CD8-positive, alpha-beta memory T cell (primary cell): Measurements from ENCODE around the gene SPATC1L. TPM values are rescaled to one million over a fixed set of nuclear protein-coding genes. Genes with fewer than 3 reads are reported as not detected.
"Not testable (repeated sequence)": the region's sequence is repeated elsewhere in the genome, so short reads cannot be mapped to it uniquely, and the experiment has no call there.

Experiments
- CTCF ChIA-PET: fragments of 350-600 bp; sonication (Branson Sonifier 250); formaldehyde crosslinking; loops from one replicate; lab custom pipeline; 2021; ENCODE audit warnings: antibody characterized with exemption; lab: Charles Lee
- POLR2A ChIA-PET: fragments of 350-600 bp; sonication (Branson Sonifier 250); formaldehyde crosslinking; loops from one replicate; lab custom pipeline; 2021; ENCODE audit warnings: antibody characterized with exemption; lab: Charles Lee
- DNase-seq, 5 donors: peaks; one replicate each; pipeline versions ENCODE4 v3.0.0 to v3.0.0-alpha.2; 2020 to 2022; ENCODE audit warnings: mixed read lengths in 1 of 5
- H3K27ac ChIP-seq: one replicate; pipeline ENCODE4 v1.7.0; 2013; ENCODE audit warnings: low read depth, mild to moderate bottlenecking, low read length, moderate library complexity
- H3K27me3 ChIP-seq: 2 replicates; pipeline ENCODE4 v1.7.0; 2013; ENCODE audit warnings: low read length, mild to moderate bottlenecking; ENCODE audit not compliant: insufficient read depth, poor library complexity, severe bottlenecking
- H3K36me3 ChIP-seq: 2 replicates; pipeline ENCODE4 v1.7.0; 2013; ENCODE audit warnings: mild to moderate bottlenecking, low read length, moderate library complexity; ENCODE audit not compliant: insufficient read depth
- H3K4me1 ChIP-seq: 2 replicates; pipeline ENCODE4 v1.7.0; 2013; ENCODE audit warnings: mild to moderate bottlenecking, low read length, moderate library complexity; ENCODE audit not compliant: insufficient read depth
- H3K4me3 ChIP-seq: 2 replicates; pipeline ENCODE4 v1.7.0; 2013; ENCODE audit warnings: mild to moderate bottlenecking, low read length
- H3K9me3 ChIP-seq: 2 replicates; pipeline ENCODE4 v1.7.0; 2013; ENCODE audit warnings: mild to moderate bottlenecking, low read length
- H3K27ac Mint-ChIP-seq, 8 donors: one replicate each; pipeline ENCODE4 v1.8.0; 2020 to 2021; ENCODE audit warnings: mixed read lengths in 8 of 8, mild to moderate bottlenecking in 6 of 8, inconsistent platforms in 3 of 8, moderate library complexity in 3 of 8
- H3K27me3 Mint-ChIP-seq, 2 donors: one replicate each; pipeline ENCODE4 v1.8.0; 2020 to 2021; ENCODE audit warnings: mixed read lengths in 2 of 2, mild to moderate bottlenecking in 1 of 2, moderate library complexity in 1 of 2
- H3K36me3 Mint-ChIP-seq, 3 donors: one replicate each; pipeline ENCODE4 v1.8.0; 2020 to 2021; ENCODE audit warnings: mixed read lengths in 3 of 3, inconsistent platforms in 1 of 3, mild to moderate bottlenecking in 1 of 3
- H3K4me1 Mint-ChIP-seq, 3 donors: one replicate each; pipeline ENCODE4 v1.8.0; 2020 to 2021; ENCODE audit warnings: mixed read lengths in 3 of 3, inconsistent platforms in 1 of 3, mild to moderate bottlenecking in 1 of 3
- H3K4me3 Mint-ChIP-seq, 7 donors: one replicate each; pipeline ENCODE4 v1.8.0; 2020 to 2021; ENCODE audit warnings: mixed read lengths in 7 of 7, mild to moderate bottlenecking in 6 of 7, moderate library complexity in 4 of 7, inconsistent platforms in 2 of 7
- H3K9me3 Mint-ChIP-seq, 5 donors: one replicate each; pipeline ENCODE4 v1.8.0; 2020 to 2022; ENCODE audit warnings: mixed read lengths in 5 of 5, mild to moderate bottlenecking in 3 of 5, moderate library complexity in 2 of 5, inconsistent platforms in 1 of 5
- polyA plus RNA-seq: library from polyadenylated mRNA; unstranded; fragments of 300-500 nt; fragmentation: Illumina TruSeq; gene quantifications from one replicate; pipeline ENCODE4 v1.2.3, GENCODE V29; 2021
- total RNA-seq, 2 experiments: library from RNA; stranded (reverse); gene quantifications; one replicate each; pipeline ENCODE4 v1.2.3, GENCODE V29; 2021

Gene SPATC1L
- total and polyA plus RNA-seq, 3 experiments from 2014 or later, result 5.0 to 10.7 (median 5.0) TPM

DNA sequence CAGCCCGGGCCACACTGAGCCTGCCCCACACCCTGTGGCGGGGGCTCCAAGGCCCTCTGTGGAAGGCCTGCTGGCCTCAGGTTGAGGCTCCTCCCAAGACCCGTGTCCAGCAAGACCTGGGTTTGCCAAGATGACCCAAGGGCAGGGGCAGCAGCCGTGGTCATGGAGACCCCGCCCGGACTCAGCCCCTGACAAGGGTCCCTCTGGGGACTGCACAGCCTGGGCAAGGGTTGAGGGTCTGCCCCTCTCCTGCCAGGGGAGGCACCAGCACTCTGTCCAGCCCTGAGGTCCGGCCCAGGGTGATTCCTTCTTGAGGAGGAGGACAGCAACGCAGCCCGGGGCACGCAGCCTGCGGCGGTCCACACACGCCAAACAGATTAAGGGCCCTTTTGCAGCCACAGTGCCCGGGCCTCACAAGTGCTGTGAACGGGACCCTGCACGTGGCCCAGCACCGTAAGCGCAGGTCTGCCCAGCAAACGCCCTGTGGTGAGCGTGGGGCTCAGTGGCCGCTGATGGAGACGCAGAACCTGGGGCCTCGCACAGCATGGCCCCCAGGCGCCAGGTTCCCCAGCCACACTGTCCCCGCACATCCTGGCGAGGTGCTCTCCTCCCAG is 3.4 kb downstream of the SPATC1L start:
- H3K4me3 Mint-ChIP-seq, result no peak overlapping the region
- Histone ChIP-seq H3K27me3 (peaks cover 6% of the 10 kb centered on the region), H3K36me3 (no peaks in the 10 kb centered on the region), H3K4me1 (peaks cover 15% of the 10 kb centered on the region), H3K27ac (no peak overlapping the region), H3K4me3 (no peak overlapping the region), H3K9me3 (no peaks in the 10 kb centered on the region)
- DNase-seq, result no peak
- H3K4me1 Mint-ChIP-seq, result peaks cover 0 to 17% (median 9%) of the 10 kb centered on the region in 3 donors
- no peak overlapping the region for H3K27ac Mint-ChIP-seq
- peaks cover 3 to 21% of the 10 kb centered on the region in 2 donors for H3K27me3 Mint-ChIP-seq
- ChIA-PET CTCF (no interaction called here), POLR2A (no interaction called here)
- H3K36me3 Mint-ChIP-seq, result peaks cover 0 to 10% (median 0%) of the 10 kb centered on the region in 3 donors
- H3K9me3 Mint-ChIP-seq, result peaks cover 0 to 9% (median 5%) of the 10 kb centered on the region in 5 donors

DNA sequence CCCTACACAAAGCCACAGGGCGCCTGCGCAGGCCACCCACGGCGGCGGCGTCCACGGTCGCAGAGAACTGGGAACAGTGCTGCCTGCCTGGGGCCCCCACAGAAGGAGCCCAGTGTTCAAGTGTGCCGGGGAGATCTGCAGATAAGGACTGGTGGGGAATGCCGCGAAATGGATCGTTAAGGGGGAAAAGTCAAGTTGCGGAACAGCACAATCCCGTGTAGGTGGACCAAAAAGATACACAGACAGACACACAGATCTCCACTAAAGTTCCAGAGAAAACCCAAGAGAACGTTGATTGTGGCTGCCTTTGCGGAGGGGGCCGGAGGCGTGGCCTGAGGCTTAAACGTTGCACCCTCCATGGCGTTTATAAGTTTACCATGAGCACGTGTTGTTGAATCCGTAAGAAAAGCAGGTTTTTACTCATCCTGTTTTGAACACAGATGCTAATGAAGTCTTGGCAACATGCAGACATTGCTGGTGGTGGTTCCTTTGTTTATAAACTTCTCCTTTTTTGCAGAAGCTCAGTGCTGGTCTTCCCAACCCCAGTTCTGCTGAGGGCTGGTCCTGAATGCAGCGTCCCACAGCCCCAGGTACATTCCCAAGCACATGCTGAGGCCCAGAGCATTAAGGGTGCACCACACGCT is 4.1 kb downstream of the SPATC1L start:
- H3K4me3 Mint-ChIP-seq, result peak overlapping the region in 1 of 7 donors; percentile 9
- POLR2A ChIA-PET, result no interaction called here
- Histone ChIP-seq H3K9me3 (no peaks in the 10 kb centered on the region), H3K27me3 (peaks cover 6% of the 10 kb centered on the region), H3K4me3 (no peak overlapping the region), H3K36me3 (no peaks in the 10 kb centered on the region), H3K4me1 (peaks cover 11% of the 10 kb centered on the region), H3K27ac (no peak overlapping the region)
- H3K36me3 Mint-ChIP-seq, result peaks cover 0 to 17% (median 0%) of the 10 kb centered on the region in 3 donors
- no peak for DNase-seq
- CTCF ChIA-PET, result no interaction called here
- peaks cover 3 to 13% (median 10%) of the 10 kb centered on the region in 5 donors for H3K9me3 Mint-ChIP-seq
- H3K27ac Mint-ChIP-seq, result no peak overlapping the region
- peaks cover 0 to 12% (median 7%) of the 10 kb centered on the region in 3 donors for H3K4me1 Mint-ChIP-seq
- peaks cover 3 to 21% of the 10 kb centered on the region in 2 donors for H3K27me3 Mint-ChIP-seq

DNA sequence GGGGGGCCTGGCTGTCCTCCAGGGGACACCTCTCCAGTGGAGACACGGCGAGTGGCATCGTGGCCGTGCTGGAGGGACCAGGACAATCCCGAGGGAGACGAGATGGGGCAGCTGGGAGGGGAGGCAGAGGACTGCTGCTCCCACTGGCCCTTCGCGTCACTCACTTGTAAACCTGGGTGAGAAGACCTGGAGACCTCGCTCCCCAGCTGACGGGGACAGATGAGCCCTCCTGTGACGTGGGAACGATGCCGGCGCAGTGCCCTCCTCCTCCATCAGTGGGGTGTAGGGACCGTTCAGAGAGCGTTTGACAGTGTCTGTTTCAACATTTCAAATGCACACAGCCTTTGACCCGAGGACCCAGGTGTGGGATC is 4.6 kb downstream of the SPATC1L start:
- H3K27me3 Mint-ChIP-seq, result peaks cover 5 to 21% of the 10 kb centered on the region in 2 donors
- no peak overlapping the region for H3K4me3 ChIP-seq
- H3K27ac Mint-ChIP-seq, result peak overlapping the region in 1 of 8 donors; percentile 47
- no peaks in the 10 kb centered on the region for H3K9me3 ChIP-seq
- CTCF ChIA-PET, result no interaction called here
- H3K27me3 ChIP-seq, result peaks cover 6% of the 10 kb centered on the region
- DNase-seq, result no peak
- no peaks in the 10 kb centered on the region for H3K36me3 ChIP-seq
- peaks cover 0 to 7% (median 3%) of the 10 kb centered on the region in 3 donors for H3K4me1 Mint-ChIP-seq
- H3K36me3 Mint-ChIP-seq, result peaks cover 0 to 22% (median 0%) of the 10 kb centered on the region in 3 donors
- H3K4me3 Mint-ChIP-seq, result no peak overlapping the region
- POLR2A ChIA-PET, result no interaction called here
- peaks cover 6% of the 10 kb centered on the region for H3K4me1 ChIP-seq
- H3K27ac ChIP-seq, result no peak overlapping the region
- peaks cover 8 to 18% (median 15%) of the 10 kb centered on the region in 5 donors for H3K9me3 Mint-ChIP-seq

- Histone ChIP-seq H3K9me3 (no peaks in the 10 kb centered on the region), H3K27me3 (peaks cover 1% of the 10 kb centered on the region), H3K27ac (no peak overlapping the region), H3K4me3 (no peak overlapping the region), H3K4me1 (peaks cover 3% of the 10 kb centered on the region), H3K36me3 (no peaks in the 10 kb centered on the region)
- DNase-seq, result no peak
- CTCF ChIA-PET, result no interaction called here
- H3K27me3 Mint-ChIP-seq, result peaks cover 5 to 23% of the 10 kb centered on the region in 2 donors
- no peak overlapping the region for H3K27ac Mint-ChIP-seq
- peaks cover 0 to 2% (median 0%) of the 10 kb centered on the region in 3 donors for H3K4me1 Mint-ChIP-seq
- POLR2A ChIA-PET, result no interaction called here
- H3K9me3 Mint-ChIP-seq, result peaks cover 13 to 23% (median 22%) of the 10 kb centered on the region in 5 donors
- no peak overlapping the region for H3K4me3 Mint-ChIP-seq
- peaks cover 0 to 27% (median 2%) of the 10 kb centered on the region in 3 donors for H3K36me3 Mint-ChIP-seq
Measured at GRCh38 chr21:46178961-46179360, 5.3 kb downstream of the SPATC1L start.

GRCh38 chr21:46176443-46177129 is 7.7 kb downstream of the SPATC1L start:
- Mint-ChIP-seq H3K36me3 (peaks cover 0 to 27% (median 2%) of the 10 kb centered on the region in 3 donors), H3K9me3 (peaks cover 13 to 33% (median 25%) of the 10 kb centered on the region in 5 donors), H3K27me3 (peaks cover 8 to 29% of the 10 kb centered on the region in 2 donors)
- H3K4me1 ChIP-seq, CTCF ChIA-PET, H3K4me3 Mint-ChIP-seq, H3K27ac Mint-ChIP-seq, H3K27ac ChIP-seq, H3K4me3 ChIP-seq, H3K4me1 Mint-ChIP-seq, H3K9me3 ChIP-seq, H3K27me3 ChIP-seq, DNase-seq, POLR2A ChIA-PET, H3K36me3 ChIP-seq: not testable (repeated sequence)

DNA sequence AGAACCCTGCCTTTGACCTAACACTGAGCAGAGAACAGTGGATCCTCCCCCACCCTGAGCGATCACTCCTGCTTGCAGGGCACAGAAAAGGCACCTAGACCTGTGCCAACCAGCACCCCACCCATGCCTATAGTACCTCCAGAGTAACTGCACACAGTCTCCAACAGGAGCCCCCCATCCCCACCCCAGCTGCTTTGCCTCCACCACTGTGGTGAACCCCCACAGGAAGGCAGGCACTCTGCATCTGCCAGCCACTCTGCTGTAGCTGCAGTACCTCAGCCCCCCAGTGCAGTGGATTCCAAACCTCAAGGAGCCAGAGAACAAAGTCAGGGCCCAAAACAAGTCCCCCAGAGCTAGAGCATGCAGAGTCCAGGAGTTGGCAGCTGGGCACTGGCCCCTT is 10.7 kb downstream of the SPATC1L start:
- Mint-ChIP-seq H3K27ac (no peak overlapping the region), H3K27me3 (peaks cover 8 to 26% of the 10 kb centered on the region in 2 donors), H3K4me1 (peaks cover 5 to 7% (median 6%) of the 10 kb centered on the region in 3 donors), H3K4me3 (no peak overlapping the region), H3K9me3 (peaks cover 13 to 34% (median 25%) of the 10 kb centered on the region in 5 donors), H3K36me3 (peaks cover 0 to 27% (median 2%) of the 10 kb centered on the region in 3 donors)
- ChIA-PET CTCF (no interaction called here), POLR2A (no interaction called here)
- Histone ChIP-seq H3K36me3 (no peaks in the 10 kb centered on the region), H3K9me3 (no peaks in the 10 kb centered on the region), H3K4me1 (peaks cover 6% of the 10 kb centered on the region), H3K27ac (no peak overlapping the region), H3K4me3 (no peak overlapping the region), H3K27me3 (no peaks in the 10 kb centered on the region)
- DNase-seq, result no peak

DNA sequence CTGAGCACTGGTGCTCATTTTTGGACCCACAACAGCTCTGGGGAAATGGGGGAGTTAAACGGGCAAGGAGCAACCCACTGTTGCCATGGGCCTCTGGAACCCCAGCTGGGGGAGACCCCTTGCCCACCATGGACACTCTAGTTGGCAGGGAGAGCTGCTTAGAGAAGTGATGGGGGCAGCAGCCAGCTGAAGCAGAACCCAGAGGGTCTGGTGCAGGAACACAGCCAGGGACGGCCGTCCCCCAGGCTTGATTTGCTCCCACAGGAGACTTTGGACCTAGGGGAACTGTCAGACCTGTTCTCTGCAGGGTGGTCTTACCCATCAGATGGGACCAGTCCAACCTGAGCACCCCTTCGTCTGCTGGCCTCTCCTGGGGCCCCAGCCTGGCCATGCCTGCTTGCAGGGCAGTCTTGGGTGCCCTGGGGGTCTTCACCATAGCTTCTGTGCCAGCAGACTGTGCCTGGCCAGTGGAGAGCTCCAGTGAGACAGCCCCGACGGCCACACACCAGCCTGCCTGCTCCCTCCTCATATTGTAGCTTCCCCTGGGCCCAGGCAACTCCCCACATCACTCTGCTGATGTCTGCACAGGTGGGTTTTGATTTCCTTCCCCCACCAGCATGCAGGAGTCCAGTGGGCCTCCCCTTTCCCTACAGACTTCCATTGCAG is 11.3 kb downstream of the SPATC1L start:
- CTCF ChIA-PET, result no interaction called here

More for the DNA sequence above, 11.3 kb downstream of the SPATC1L start:
- Mint-ChIP-seq H3K27me3 (peaks cover 6 to 26% of the 10 kb centered on the region in 2 donors), H3K4me1 (peaks cover 5 to 7% (median 6%) of the 10 kb centered on the region in 3 donors), H3K4me3 (no peak overlapping the region), H3K27ac (no peak overlapping the region), H3K9me3 (peaks cover 13 to 34% (median 25%) of the 10 kb centered on the region in 5 donors), H3K36me3 (peaks cover 0 to 27% (median 2%) of the 10 kb centered on the region in 3 donors)
- POLR2A ChIA-PET, result no interaction called here
- Histone ChIP-seq H3K9me3 (no peaks in the 10 kb centered on the region), H3K36me3 (no peaks in the 10 kb centered on the region), H3K27ac (no peak overlapping the region), H3K27me3 (no peaks in the 10 kb centered on the region), H3K4me1 (peaks cover 6% of the 10 kb centered on the region), H3K4me3 (no peak overlapping the region)
- no peak for DNase-seq
